Measurements from ENCODE around the gene C7orf57. TPM values are rescaled to one million over a fixed set of nuclear protein-coding genes. Genes with fewer than 3 reads are reported as not detected.
"Not testable (repeated sequence)": the region's sequence is repeated elsewhere in the genome, so short reads cannot be mapped to it uniquely, and the experiment has no call there.

C7orf57 gene
- total RNA-seq, 1 donor from 2014 or later, result not detected

GRCh38 chr7:48078470-48078869 is 43.1 kb downstream of the C7orf57 start:
- H3K9me3 Mint-ChIP-seq, result no peaks in the 10 kb centered on the region
- no peak for DNase-seq (ENCODE audit: low spot score in 2 of 2, unreplicated experiment in 2 of 2)
- H3K27me3 Mint-ChIP-seq (ENCODE audit: low read depth), result no peaks in the 10 kb centered on the region
- TF ChIP-seq CTCF (IDR thresholded peaks at IDR 0.05; ENCODE audit: unreplicated experiment), result no peak
- H3K4me1 Mint-ChIP-seq, result no peaks in the 10 kb centered on the region
- H3K36me3 Mint-ChIP-seq, result no peaks in the 10 kb centered on the region
- H3K4me3 Mint-ChIP-seq, result no peak overlapping the region
- H3K27ac Mint-ChIP-seq, result no peak overlapping the region

GRCh38 chr7:48082378-48082777 is 47.0 kb downstream of the C7orf57 start:
- not testable (repeated sequence) for H3K4me3 Mint-ChIP-seq; H3K27me3 Mint-ChIP-seq (ENCODE audit: low read depth); DNase-seq (ENCODE audit: low spot score in 2 of 2, unreplicated experiment in 2 of 2); H3K27ac Mint-ChIP-seq; H3K9me3 Mint-ChIP-seq; H3K36me3 Mint-ChIP-seq
- peaks cover 12% of the 10 kb centered on the region for H3K4me1 Mint-ChIP-seq

GRCh38 chr7:48083114-48083830 is 47.9 kb downstream of the C7orf57 start:
- no peaks in the 10 kb centered on the region for H3K9me3 Mint-ChIP-seq
- no peak overlapping the region for H3K27ac Mint-ChIP-seq
- no peak for DNase-seq (ENCODE audit: low spot score in 2 of 2, unreplicated experiment in 2 of 2)
- H3K36me3 Mint-ChIP-seq, result no peaks in the 10 kb centered on the region
- no peak for TF ChIP-seq CTCF (IDR thresholded peaks at IDR 0.05; ENCODE audit: unreplicated experiment)
- no peak overlapping the region for H3K4me3 Mint-ChIP-seq
- peaks cover 12% of the 10 kb centered on the region for H3K4me1 Mint-ChIP-seq
- H3K27me3 Mint-ChIP-seq (ENCODE audit: low read depth), result no peaks in the 10 kb centered on the region

- peaks cover 18% of the 10 kb centered on the region for H3K4me1 Mint-ChIP-seq
- no peak for DNase-seq (ENCODE audit: low spot score in 2 of 2, unreplicated experiment in 2 of 2)
- H3K9me3 Mint-ChIP-seq, result no peaks in the 10 kb centered on the region
- no peak for TF ChIP-seq CTCF (IDR thresholded peaks at IDR 0.05; ENCODE audit: unreplicated experiment)
- H3K4me3 Mint-ChIP-seq, result no peak overlapping the region
- H3K27me3 Mint-ChIP-seq (ENCODE audit: low read depth), result peaks cover 3% of the 10 kb centered on the region
- H3K27ac Mint-ChIP-seq, result peak overlapping the region; percentile 67
- no peaks in the 10 kb centered on the region for H3K36me3 Mint-ChIP-seq
Observed at GRCh38 chr7:48084727-48085432, 49.5 kb downstream of the C7orf57 start.

- peaks cover 23% of the 10 kb centered on the region for H3K4me1 Mint-ChIP-seq
- peak overlapping the region; percentile 67 for H3K27ac Mint-ChIP-seq
- no peak overlapping the region for H3K4me3 Mint-ChIP-seq
- no peak for DNase-seq (ENCODE audit: low spot score in 2 of 2, unreplicated experiment in 2 of 2)
- peaks cover 9% of the 10 kb centered on the region for H3K27me3 Mint-ChIP-seq (ENCODE audit: low read depth)
- TF ChIP-seq CTCF (IDR thresholded peaks at IDR 0.05; ENCODE audit: unreplicated experiment), result no peak
- H3K9me3 Mint-ChIP-seq, result no peaks in the 10 kb centered on the region
- no peaks in the 10 kb centered on the region for H3K36me3 Mint-ChIP-seq
Observed at GRCh38 chr7:48085433-48085791, 50.1 kb downstream of the C7orf57 start.

GRCh38 chr7:48085942-48086341 is 50.6 kb downstream of the C7orf57 start:
- no peaks in the 10 kb centered on the region for H3K9me3 Mint-ChIP-seq
- no peak overlapping the region for H3K27ac Mint-ChIP-seq
- H3K4me3 Mint-ChIP-seq, result no peak overlapping the region
- TF ChIP-seq CTCF (IDR thresholded peaks at IDR 0.05; ENCODE audit: unreplicated experiment), result no peak
- peaks cover 12% of the 10 kb centered on the region for H3K27me3 Mint-ChIP-seq (ENCODE audit: low read depth)
- peaks cover 26% of the 10 kb centered on the region for H3K4me1 Mint-ChIP-seq
- no peak for DNase-seq (ENCODE audit: low spot score in 2 of 2, unreplicated experiment in 2 of 2)
- no peaks in the 10 kb centered on the region for H3K36me3 Mint-ChIP-seq

All from mesothelial cell of epicardium (in vitro differentiated cells).